DMS114 treated with DMSO at 0.1 percent for 48 hours (cell line): ENCODE data around the gene SLC35F2.

Experiments used
- DNase-seq: peaks from one replicate; lab custom pipeline; 2025; ENCODE audit not compliant: unreplicated experiment; lab: John Stamatoyannopoulos, UW

SLC35F2 gene

GRCh38 chr11:107741044-107741823 is 117.4 kb downstream of the SLC35F2 start:
- DNase-seq: no peak
